ENCODE results near the gene CAPN11. TPM values are rescaled to one million over a fixed set of nuclear protein-coding genes. Genes with fewer than 3 reads are reported as not detected.

Gene CAPN11
- total and polyA plus RNA-seq, 2 experiments from 2014 or later: 1.1 to 1.7 TPM

DNA sequence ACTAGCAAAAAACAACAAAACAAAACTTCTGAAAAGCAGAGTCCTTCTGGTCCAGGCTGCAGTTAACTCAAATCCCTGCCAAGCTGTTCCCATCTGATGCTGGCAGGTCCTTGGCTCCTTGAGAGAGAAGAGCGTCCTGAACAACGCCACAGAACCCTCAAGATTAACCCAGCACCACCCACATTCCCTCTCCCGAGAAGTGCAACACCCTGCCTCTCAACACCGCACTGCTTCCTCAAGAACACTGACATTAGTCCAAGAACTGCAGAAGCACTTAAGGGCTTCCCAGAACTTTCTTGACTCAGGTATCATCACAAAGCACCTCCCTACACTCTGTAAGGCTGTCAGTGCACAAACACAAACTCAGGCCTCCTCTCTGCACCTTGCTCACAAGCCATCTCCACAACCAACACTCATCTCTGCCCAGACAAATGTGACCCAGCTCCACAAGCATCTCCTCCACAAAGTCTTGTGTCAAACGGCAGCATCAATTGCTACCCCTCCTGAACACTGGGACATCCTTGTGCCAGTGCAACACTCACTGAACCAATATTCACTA, 38.8 kb upstream of the CAPN11 start:
- peak overlapping the region; percentile 63; the same call in 1 of the 2 replicates for H3K27ac ChIP-seq (ENCODE audit: low read depth)
- H2AFZ ChIP-seq: no peak overlapping the region
- Mint-ChIP-seq H3K27ac (peak overlapping the region; percentile 1; the same call in 1 of the 2 replicates), H3K27me3 (ENCODE audit: insufficient read depth, low read depth, poor library complexity) (peaks cover 4% of the 10 kb centered on the region), H3K4me1 (peaks cover 60% of the 10 kb centered on the region), H3K36me3 (ENCODE audit: low read depth) (peaks cover 12% of the 10 kb centered on the region), H3K4me3 (no peak overlapping the region; the same call in 2 of the 3 replicates), H3K9me3 (no peaks in the 10 kb centered on the region)
- TF ChIP-seq EZH2phosphoT487 (IDR thresholded peaks at IDR 0.05; ENCODE audit: unreplicated experiment): no peak
- TF ChIP-seq, protein P1, sequence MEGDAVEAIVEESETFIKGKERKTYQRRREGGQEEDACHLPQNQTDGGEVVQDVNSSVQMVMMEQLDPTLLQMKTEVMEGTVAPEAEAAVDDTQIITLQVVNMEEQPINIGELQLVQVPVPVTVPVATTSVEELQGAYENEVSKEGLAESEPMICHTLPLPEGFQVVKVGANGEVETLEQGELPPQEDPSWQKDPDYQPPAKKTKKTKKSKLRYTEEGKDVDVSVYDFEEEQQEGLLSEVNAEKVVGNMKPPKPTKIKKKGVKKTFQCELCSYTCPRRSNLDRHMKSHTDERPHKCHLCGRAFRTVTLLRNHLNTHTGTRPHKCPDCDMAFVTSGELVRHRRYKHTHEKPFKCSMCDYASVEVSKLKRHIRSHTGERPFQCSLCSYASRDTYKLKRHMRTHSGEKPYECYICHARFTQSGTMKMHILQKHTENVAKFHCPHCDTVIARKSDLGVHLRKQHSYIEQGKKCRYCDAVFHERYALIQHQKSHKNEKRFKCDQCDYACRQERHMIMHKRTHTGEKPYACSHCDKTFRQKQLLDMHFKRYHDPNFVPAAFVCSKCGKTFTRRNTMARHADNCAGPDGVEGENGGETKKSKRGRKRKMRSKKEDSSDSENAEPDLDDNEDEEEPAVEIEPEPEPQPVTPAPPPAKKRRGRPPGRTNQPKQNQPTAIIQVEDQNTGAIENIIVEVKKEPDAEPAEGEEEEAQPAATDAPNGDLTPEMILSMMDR (conservative IDR thresholded peaks at IDR 0.05; ENCODE audit: low read depth in 2 of 2): no peak
- TF ChIP-seq EZH2 (IDR thresholded peaks at IDR 0.05; ENCODE audit: low read depth, unreplicated experiment): no peak
- TF ChIP-seq, protein P2, sequence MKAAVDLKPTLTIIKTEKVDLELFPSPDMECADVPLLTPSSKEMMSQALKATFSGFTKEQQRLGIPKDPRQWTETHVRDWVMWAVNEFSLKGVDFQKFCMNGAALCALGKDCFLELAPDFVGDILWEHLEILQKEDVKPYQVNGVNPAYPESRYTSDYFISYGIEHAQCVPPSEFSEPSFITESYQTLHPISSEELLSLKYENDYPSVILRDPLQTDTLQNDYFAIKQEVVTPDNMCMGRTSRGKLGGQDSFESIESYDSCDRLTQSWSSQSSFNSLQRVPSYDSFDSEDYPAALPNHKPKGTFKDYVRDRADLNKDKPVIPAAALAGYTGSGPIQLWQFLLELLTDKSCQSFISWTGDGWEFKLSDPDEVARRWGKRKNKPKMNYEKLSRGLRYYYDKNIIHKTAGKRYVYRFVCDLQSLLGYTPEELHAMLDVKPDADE (IDR thresholded peaks at IDR 0.05): no peak
- no peak for TF ChIP-seq ZNF331 (CRISPR knock-in tag; IDR thresholded peaks at IDR 0.05; ENCODE audit: low read depth)
- no peak for TF ChIP-seq ZNF114 (CRISPR knock-in tag; IDR thresholded peaks at IDR 0.05)
- TF ChIP-seq POLR2AphosphoS5 (IDR thresholded peaks at IDR 0.05; ENCODE audit: low read depth): no peak
- TF ChIP-seq, protein P3, sequence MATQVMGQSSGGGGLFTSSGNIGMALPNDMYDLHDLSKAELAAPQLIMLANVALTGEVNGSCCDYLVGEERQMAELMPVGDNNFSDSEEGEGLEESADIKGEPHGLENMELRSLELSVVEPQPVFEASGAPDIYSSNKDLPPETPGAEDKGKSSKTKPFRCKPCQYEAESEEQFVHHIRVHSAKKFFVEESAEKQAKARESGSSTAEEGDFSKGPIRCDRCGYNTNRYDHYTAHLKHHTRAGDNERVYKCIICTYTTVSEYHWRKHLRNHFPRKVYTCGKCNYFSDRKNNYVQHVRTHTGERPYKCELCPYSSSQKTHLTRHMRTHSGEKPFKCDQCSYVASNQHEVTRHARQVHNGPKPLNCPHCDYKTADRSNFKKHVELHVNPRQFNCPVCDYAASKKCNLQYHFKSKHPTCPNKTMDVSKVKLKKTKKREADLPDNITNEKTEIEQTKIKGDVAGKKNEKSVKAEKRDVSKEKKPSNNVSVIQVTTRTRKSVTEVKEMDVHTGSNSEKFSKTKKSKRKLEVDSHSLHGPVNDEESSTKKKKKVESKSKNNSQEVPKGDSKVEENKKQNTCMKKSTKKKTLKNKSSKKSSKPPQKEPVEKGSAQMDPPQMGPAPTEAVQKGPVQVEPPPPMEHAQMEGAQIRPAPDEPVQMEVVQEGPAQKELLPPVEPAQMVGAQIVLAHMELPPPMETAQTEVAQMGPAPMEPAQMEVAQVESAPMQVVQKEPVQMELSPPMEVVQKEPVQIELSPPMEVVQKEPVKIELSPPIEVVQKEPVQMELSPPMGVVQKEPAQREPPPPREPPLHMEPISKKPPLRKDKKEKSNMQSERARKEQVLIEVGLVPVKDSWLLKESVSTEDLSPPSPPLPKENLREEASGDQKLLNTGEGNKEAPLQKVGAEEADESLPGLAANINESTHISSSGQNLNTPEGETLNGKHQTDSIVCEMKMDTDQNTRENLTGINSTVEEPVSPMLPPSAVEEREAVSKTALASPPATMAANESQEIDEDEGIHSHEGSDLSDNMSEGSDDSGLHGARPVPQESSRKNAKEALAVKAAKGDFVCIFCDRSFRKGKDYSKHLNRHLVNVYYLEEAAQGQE (IDR thresholded peaks at IDR 0.05; ENCODE audit: unreplicated experiment): no peak
- TF ChIP-seq JUNB (IDR thresholded peaks at IDR 0.05; ENCODE audit: unreplicated experiment): no peak
- no peak for TF ChIP-seq STAT1 (IDR thresholded peaks at IDR 0.05; ENCODE audit: unreplicated experiment)
- TF ChIP-seq NANOG (IDR thresholded peaks at IDR 0.05; ENCODE audit: borderline replicate concordance): no peak
- TF ChIP-seq, protein P4, sequence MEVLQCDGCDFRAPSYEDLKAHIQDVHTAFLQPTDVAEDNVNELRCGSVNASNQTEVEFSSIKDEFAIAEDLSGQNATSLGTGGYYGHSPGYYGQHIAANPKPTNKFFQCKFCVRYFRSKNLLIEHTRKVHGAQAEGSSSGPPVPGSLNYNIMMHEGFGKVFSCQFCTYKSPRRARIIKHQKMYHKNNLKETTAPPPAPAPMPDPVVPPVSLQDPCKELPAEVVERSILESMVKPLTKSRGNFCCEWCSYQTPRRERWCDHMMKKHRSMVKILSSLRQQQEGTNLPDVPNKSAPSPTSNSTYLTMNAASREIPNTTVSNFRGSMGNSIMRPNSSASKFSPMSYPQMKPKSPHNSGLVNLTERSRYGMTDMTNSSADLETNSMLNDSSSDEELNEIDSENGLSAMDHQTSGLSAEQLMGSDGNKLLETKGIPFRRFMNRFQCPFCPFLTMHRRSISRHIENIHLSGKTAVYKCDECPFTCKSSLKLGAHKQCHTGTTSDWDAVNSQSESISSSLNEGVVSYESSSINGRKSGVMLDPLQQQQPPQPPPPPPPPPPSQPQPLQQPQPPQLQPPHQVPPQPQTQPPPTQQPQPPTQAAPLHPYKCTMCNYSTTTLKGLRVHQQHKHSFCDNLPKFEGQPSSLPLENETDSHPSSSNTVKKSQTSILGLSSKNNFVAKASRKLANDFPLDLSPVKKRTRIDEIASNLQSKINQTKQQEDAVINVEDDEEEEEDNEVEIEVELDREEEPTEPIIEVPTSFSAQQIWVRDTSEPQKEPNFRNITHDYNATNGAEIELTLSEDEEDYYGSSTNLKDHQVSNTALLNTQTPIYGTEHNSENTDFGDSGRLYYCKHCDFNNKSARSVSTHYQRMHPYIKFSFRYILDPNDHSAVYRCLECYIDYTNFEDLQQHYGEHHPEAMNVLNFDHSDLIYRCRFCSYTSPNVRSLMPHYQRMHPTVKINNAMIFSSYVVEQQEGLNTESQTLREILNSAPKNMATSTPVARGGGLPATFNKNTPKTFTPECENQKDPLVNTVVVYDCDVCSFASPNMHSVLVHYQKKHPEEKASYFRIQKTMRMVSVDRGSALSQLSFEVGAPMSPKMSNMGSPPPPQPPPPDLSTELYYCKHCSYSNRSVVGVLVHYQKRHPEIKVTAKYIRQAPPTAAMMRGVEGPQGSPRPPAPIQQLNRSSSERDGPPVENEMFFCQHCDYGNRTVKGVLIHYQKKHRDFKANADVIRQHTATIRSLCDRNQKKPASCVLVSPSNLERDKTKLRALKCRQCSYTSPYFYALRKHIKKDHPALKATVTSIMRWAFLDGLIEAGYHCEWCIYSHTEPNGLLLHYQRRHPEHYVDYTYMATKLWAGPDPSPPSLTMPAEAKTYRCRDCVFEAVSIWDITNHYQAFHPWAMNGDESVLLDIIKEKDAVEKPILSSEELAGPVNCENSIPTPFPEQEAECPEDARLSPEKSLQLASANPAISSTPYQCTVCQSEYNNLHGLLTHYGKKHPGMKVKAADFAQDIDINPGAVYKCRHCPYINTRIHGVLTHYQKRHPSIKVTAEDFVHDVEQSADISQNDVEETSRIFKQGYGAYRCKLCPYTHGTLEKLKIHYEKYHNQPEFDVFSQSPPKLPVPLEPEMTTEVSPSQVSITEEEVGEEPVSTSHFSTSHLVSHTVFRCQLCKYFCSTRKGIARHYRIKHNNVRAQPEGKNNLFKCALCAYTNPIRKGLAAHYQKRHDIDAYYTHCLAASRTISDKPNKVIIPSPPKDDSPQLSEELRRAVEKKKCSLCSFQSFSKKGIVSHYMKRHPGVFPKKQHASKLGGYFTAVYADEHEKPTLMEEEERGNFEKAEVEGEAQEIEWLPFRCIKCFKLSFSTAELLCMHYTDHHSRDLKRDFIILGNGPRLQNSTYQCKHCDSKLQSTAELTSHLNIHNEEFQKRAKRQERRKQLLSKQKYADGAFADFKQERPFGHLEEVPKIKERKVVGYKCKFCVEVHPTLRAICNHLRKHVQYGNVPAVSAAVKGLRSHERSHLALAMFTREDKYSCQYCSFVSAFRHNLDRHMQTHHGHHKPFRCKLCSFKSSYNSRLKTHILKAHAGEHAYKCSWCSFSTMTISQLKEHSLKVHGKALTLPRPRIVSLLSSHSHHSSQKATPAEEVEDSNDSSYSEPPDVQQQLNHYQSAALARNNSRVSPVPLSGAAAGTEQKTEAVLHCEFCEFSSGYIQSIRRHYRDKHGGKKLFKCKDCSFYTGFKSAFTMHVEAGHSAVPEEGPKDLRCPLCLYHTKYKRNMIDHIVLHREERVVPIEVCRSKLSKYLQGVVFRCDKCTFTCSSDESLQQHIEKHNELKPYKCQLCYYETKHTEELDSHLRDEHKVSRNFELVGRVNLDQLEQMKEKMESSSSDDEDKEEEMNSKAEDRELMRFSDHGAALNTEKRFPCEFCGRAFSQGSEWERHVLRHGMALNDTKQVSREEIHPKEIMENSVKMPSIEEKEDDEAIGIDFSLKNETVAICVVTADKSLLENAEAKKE (CRISPR knock-in tag; IDR thresholded peaks at IDR 0.05): no peak
- no peak for TF ChIP-seq CREB1 (CRISPR knock-in tag; IDR thresholded peaks at IDR 0.05; ENCODE audit: low read depth)
- H3K27me3 ChIP-seq (ENCODE audit: insufficient read depth): no peaks in the 10 kb centered on the region
- H3F3A ChIP-seq (replicated peaks; ENCODE audit: low read depth): no peaks in the 10 kb centered on the region
- H3K4me3 ChIP-seq: no peak overlapping the region
- ATAC-seq: no peak
- DNase-seq (ENCODE audit: low spot score): no peak
- H3K4me1 ChIP-seq (ENCODE audit: insufficient read depth): peaks cover 65% of the 10 kb centered on the region
- H3K9me2 ChIP-seq (ENCODE audit: insufficient read depth): no peaks in the 10 kb centered on the region
- peaks cover 91% of the 10 kb centered on the region for H4K20me1 ChIP-seq (replicated peaks; ENCODE audit: insufficient read depth)
- H3K36me3 ChIP-seq (ENCODE audit: insufficient read depth): no peaks in the 10 kb centered on the region; the same call in 1 of the 2 replicates
- no peak overlapping the region for H3K4me2 ChIP-seq
- peaks cover 100% of the 10 kb centered on the region for H3K79me2 ChIP-seq (replicated peaks; ENCODE audit: insufficient read depth)

Measured in GM23338 (cell line).